ENCODE data around the gene HSPB1. TPM values are rescaled to one million over a fixed set of nuclear protein-coding genes. Genes with fewer than 3 reads are reported as not detected.
A peak's percentile ranks its signal among the peaks of the same experiment; 100 is the strongest.
"Not testable (repeated sequence)": the region's sequence is repeated elsewhere in the genome, so short reads cannot be mapped to it uniquely, and the experiment has no call there.

The HSPB1 gene
- total RNA-seq, 1 donor from 2014 or later: 813 TPM

- peak; percentile 97 for DNase-seq (ENCODE audit: low spot score)
These were observed 1.0 kb downstream of the HSPB1 start for GRCh38 chr7:76303202-76304147.

GRCh38 chr7:76304888-76305375, 2.5 kb downstream of the HSPB1 start:
- DNase-seq (ENCODE audit: low spot score): no peak

GRCh38 chr7:76308874-76309273, 6.4 kb downstream of the HSPB1 start:
- DNase-seq (ENCODE audit: low spot score): not testable (repeated sequence)

GRCh38 chr7:76309341-76310101, 7.0 kb downstream of the HSPB1 start:
- DNase-seq (ENCODE audit: low spot score): not testable (repeated sequence)

GRCh38 chr7:76310102-76310957, 7.9 kb downstream of the HSPB1 start:
- no peak for DNase-seq (ENCODE audit: low spot score)

GRCh38 chr7:76311838-76312237, 9.4 kb downstream of the HSPB1 start:
- DNase-seq (ENCODE audit: low spot score): not testable (repeated sequence)

GRCh38 chr7:76314042-76314721, 11.7 kb downstream of the HSPB1 start:
- peak; percentile 97 for DNase-seq (ENCODE audit: low spot score)

GRCh38 chr7:76314740-76315139, 12.3 kb downstream of the HSPB1 start:
- not testable (repeated sequence) for DNase-seq (ENCODE audit: low spot score)

- no peak for DNase-seq (ENCODE audit: low spot score)
These were observed 12.9 kb downstream of the HSPB1 start for GRCh38 chr7:76315364-76315763.

- DNase-seq (ENCODE audit: low spot score): no peak
These were observed 14.7 kb downstream of the HSPB1 start for GRCh38 chr7:76316984-76317781.

GRCh38 chr7:76317782-76318487, 15.5 kb downstream of the HSPB1 start:
- DNase-seq (ENCODE audit: low spot score): peak; percentile 99

- no peak for DNase-seq (ENCODE audit: low spot score)
These were observed 16.2 kb downstream of the HSPB1 start for GRCh38 chr7:76318488-76319353.

- no peak for DNase-seq (ENCODE audit: low spot score)
These were observed 22.6 kb downstream of the HSPB1 start for GRCh38 chr7:76325092-76325491.

GRCh38 chr7:76325811-76326210, 23.3 kb downstream of the HSPB1 start:
- no peak for DNase-seq (ENCODE audit: low spot score)

GRCh38 chr7:76326646-76327233, 24.3 kb downstream of the HSPB1 start:
- DNase-seq (ENCODE audit: low spot score): no peak

GRCh38 chr7:76327610-76328009, 25.1 kb downstream of the HSPB1 start:
- DNase-seq (ENCODE audit: low spot score): no peak

- DNase-seq (ENCODE audit: low spot score): no peak
These were observed 25.9 kb downstream of the HSPB1 start for GRCh38 chr7:76328389-76328788.

GRCh38 chr7:76329479-76329878, 27.0 kb downstream of the HSPB1 start:
- DNase-seq (ENCODE audit: low spot score): no peak
